PC-3 (cell line): ENCODE results near the gene ACOT11.

ENCODE experiments used
- EZH2 ChIP-seq: fragments of 300-600 bp; sonication (generic); IDR thresholded peaks from one replicate; pipeline ENCODE4 v1.6.1; 2017; ENCODE audit warnings: antibody characterized with exemption, mild to moderate bottlenecking, low read length; ENCODE audit not compliant: unreplicated experiment
- EZH2phosphoT487 ChIP-seq: fragments of 300-600 bp; sonication (generic); IDR thresholded peaks from 2 replicates; pipeline ENCODE4 v1.6.1; 2018; ENCODE audit warnings: mild to moderate bottlenecking, antibody characterized with exemption, low read length, borderline replicate concordance
- TF ChIP-seq, protein P1 (sequence below): fragments of 300-600 bp; sonication (generic); conservative IDR thresholded peaks from 2 replicates; pipeline ENCODE4 v1.5.1; 2017; ENCODE audit warnings: antibody characterized with exemption, low read depth, mild to moderate bottlenecking, low read length

DNA sequence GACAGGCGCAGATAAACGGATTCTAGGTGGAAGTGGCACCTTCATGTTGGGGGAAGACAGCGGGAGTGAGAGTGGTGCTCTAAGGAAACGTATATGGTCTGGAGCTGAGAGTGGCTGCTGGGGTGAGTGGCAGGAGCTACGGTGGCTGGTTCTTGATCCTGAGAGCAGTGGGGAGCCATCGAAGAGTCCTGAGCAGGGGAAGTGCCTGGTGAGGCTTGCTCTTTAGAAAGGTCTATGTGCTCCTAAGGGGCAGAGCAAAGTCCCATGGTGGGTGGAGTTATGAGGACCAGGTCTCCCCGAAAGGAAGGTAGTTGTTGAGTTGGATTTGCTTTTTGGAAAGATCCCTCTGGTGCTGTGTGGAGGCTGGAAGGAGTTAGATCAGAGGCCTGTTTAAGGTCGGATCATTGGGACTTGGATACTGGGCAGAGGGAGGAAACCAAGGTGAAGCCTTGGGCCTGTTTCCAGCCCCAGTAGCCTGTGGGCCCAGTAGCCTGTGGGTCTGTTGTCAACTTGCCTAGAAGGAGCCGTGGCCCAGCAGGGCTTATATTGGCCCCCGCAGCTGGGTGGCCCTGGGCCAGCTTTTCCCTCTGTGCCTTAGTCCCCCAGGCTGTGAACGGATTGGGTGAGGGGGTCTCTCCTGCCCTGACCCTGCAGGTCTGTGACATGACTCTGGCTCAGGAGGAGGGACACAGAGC, 33.0 kb downstream of the ACOT11 start:
- TF ChIP-seq, protein P1, sequence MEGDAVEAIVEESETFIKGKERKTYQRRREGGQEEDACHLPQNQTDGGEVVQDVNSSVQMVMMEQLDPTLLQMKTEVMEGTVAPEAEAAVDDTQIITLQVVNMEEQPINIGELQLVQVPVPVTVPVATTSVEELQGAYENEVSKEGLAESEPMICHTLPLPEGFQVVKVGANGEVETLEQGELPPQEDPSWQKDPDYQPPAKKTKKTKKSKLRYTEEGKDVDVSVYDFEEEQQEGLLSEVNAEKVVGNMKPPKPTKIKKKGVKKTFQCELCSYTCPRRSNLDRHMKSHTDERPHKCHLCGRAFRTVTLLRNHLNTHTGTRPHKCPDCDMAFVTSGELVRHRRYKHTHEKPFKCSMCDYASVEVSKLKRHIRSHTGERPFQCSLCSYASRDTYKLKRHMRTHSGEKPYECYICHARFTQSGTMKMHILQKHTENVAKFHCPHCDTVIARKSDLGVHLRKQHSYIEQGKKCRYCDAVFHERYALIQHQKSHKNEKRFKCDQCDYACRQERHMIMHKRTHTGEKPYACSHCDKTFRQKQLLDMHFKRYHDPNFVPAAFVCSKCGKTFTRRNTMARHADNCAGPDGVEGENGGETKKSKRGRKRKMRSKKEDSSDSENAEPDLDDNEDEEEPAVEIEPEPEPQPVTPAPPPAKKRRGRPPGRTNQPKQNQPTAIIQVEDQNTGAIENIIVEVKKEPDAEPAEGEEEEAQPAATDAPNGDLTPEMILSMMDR: no peak
- no peak for TF ChIP-seq EZH2
- no peak for TF ChIP-seq EZH2phosphoT487
